Esophagus squamous epithelium (tissue), 5 donors: Measurements from ENCODE around the gene BFAR. TPM values are rescaled to one million over a fixed set of nuclear protein-coding genes. Genes with fewer than 3 reads are reported as not detected.

Experiments
- DNase-seq: peaks from one replicate; lab custom pipeline; 2025; lab: John Stamatoyannopoulos, UW
- H3K27ac ChIP-seq, 4 donors: fragments of 200-600 bp; sonication (generic); one replicate each; pipeline ENCODE4 v1.5.1; 2016 to 2019; ENCODE audit warnings: mild to moderate bottlenecking in 1 of 4
- H3K27me3 ChIP-seq, 4 donors: fragments of 200-600 bp; sonication (generic); 1 replicate in 3 of 4; 2 replicates in 1 of 4; pipeline versions ENCODE4 v1.5.1 to v1.6.0; 2017 to 2021; ENCODE audit warnings: antibody characterized with exemption in 1 of 4
- H3K36me3 ChIP-seq, 3 donors: fragments of 200-600 bp; sonication (generic); one replicate each; pipeline ENCODE4 v1.5.1; 2016 to 2019
- H3K4me1 ChIP-seq, 3 donors: fragments of 200-600 bp; sonication (generic); one replicate each; pipeline ENCODE4 v1.5.1; 2017 to 2019
- H3K4me3 ChIP-seq, 4 donors: fragments of 200-600 bp; sonication (generic); 1 replicate in 3 of 4; 2 replicates in 1 of 4; pipeline ENCODE4 v1.5.1; 2016 to 2019; ENCODE audit warnings: mild to moderate bottlenecking in 2 of 4, moderate library complexity in 1 of 4
- H3K9me3 ChIP-seq, 3 donors: fragments of 200-600 bp; sonication (generic); one replicate each; pipeline ENCODE4 v1.5.1; 2016 to 2019
- CTCF ChIP-seq, 6 experiments: fragments of 450-650 bp in 4 of 6; fragments of 200-600 bp in 2 of 6; sonication (generic) in 2 of 6; IDR thresholded peaks; one replicate each; pipeline ENCODE4 v1.5.1; 2016 to 2019; ENCODE audit warnings: antibody characterized with exemption in 6 of 6, mild to moderate bottlenecking in 4 of 6, moderate library complexity in 4 of 6
- POLR2A ChIP-seq, 4 donors: fragments of 450-650 bp; IDR thresholded peaks; one replicate each; pipeline ENCODE4 v1.6.1; 2017; ENCODE audit warnings: antibody characterized with exemption in 4 of 4, mild to moderate bottlenecking in 4 of 4, moderate library complexity in 3 of 4
- WGBS, 2 donors: methylation state at CpG; one replicate each; pipeline ENCODE4 v1.1.5; 2018; 5-methylcytosine and 5-hydroxymethylcytosine counted together
- intact Hi-C: fragments of 100-400 bp; cut with DNase I; formaldehyde crosslinking; loops from one replicate; pipeline ENCODE4 v1.15.0; 2022
- total RNA-seq, 4 donors: library from RNA; depleted of rRNA; stranded (reverse); fragments of >200 nt; gene quantifications; one replicate each; pipeline ENCODE4 v1.1.0, GENCODE V29; 2016
- donor health status: DM: yes; HTN: yes; CAD: no.

BFAR gene
- total RNA-seq, 4 donors from 2014 or later: 15.1 to 40.4 (median 22.9) TPM

GRCh38 chr16:14611660-14612059 is 21.1 kb upstream of the BFAR start:
- peaks cover 11 to 99% (median 11%) of the 10 kb centered on the region in 3 donors for H3K36me3 ChIP-seq
- 93 to 96% methylated on average over 7 to 14 of the region's 14 CpGs for WGBS, 2 donors
- intact Hi-C loops: no loop called here
- no peak overlapping the region for H3K27ac ChIP-seq
- H3K4me3 ChIP-seq: no peak overlapping the region
- no peaks in the 10 kb centered on the region for H3K9me3 ChIP-seq
- TF ChIP-seq POLR2A (IDR thresholded peaks at IDR 0.05) (no peak), CTCF (IDR thresholded peaks at IDR 0.05) (no peak)
- no peaks in the 10 kb centered on the region for H3K27me3 ChIP-seq
- no peak for DNase-seq
- H3K4me1 ChIP-seq: no peaks in the 10 kb centered on the region

DNA sequence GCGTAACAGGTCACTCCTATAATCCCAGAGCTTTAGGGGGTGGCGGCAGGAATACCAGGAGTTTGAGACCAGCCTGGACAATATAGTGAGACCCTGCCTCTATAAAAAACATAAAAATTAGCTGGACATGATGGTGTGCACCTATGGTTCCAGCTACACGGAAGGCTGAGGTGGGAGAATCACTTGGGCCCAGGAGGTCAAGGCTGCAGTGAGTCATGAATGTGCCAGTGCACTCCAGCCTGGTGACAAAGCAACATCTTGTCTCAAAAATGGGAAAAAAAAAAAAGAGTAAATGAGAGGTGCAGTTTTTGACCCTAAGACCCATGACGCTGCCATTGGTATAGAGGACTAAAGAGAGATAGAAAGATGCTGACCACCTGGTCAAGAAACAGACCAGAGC is 18.8 kb upstream of the BFAR start:
- H3K4me3 ChIP-seq: no peak overlapping the region
- no peaks in the 10 kb centered on the region for H3K4me1 ChIP-seq
- H3K9me3 ChIP-seq: no peaks in the 10 kb centered on the region
- 95 to 98% methylated on average over 4 of the region's 4 CpGs for WGBS, 2 donors
- H3K36me3 ChIP-seq: peaks cover 5 to 99% (median 6%) of the 10 kb centered on the region in 3 donors
- DNase-seq: no peak
- no peaks in the 10 kb centered on the region for H3K27me3 ChIP-seq
- intact Hi-C loops: no loop called here
- TF ChIP-seq POLR2A (IDR thresholded peaks at IDR 0.05) (no peak), CTCF (IDR thresholded peaks at IDR 0.05) (no peak)
- H3K27ac ChIP-seq: no peak overlapping the region

GRCh38 chr16:14616280-14616679 is 16.5 kb upstream of the BFAR start:
- Histone ChIP-seq H3K9me3 (no peaks in the 10 kb centered on the region), H3K36me3 (peaks cover under 1 to 99% (median 5%) of the 10 kb centered on the region in 3 donors), H3K4me3 (no peak overlapping the region), H3K4me1 (no peaks in the 10 kb centered on the region), H3K27ac (no peak overlapping the region), H3K27me3 (no peaks in the 10 kb centered on the region)
- WGBS, 2 donors: 91 to 92% methylated on average over 4 of the region's 4 CpGs
- no peak for DNase-seq
- no peak for TF ChIP-seq POLR2A (IDR thresholded peaks at IDR 0.05)
- no peak for TF ChIP-seq CTCF (IDR thresholded peaks at IDR 0.05)
- intact Hi-C loops: no loop called here

DNA sequence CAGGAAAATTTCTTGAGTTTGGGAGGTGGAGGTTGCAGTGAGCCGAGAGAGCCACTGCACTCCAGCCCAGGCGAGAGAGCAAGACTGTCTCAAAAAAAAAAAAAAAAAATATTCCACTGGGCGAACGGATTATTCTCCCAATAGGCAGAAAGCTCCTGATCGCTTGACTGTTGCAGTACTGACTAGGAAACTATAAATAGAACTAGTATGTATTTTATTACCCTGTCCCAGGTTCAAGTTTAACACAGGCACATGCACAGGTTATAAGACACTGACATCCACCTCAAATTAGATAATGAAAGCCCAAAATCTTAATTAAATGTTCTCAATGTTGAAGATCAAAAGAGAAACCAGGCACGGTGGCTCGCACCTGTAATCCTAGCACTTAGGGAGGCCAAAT is 14.2 kb upstream of the BFAR start:
- TF ChIP-seq POLR2A (IDR thresholded peaks at IDR 0.05) (no peak), CTCF (IDR thresholded peaks at IDR 0.05) (no peak)
- Histone ChIP-seq H3K27me3 (no peaks in the 10 kb centered on the region), H3K36me3 (peaks cover 5 to 99% (median 9%) of the 10 kb centered on the region in 3 donors), H3K27ac (no peak overlapping the region), H3K9me3 (no peaks in the 10 kb centered on the region), H3K4me3 (no peak overlapping the region), H3K4me1 (no peaks in the 10 kb centered on the region)
- 89 to 95% methylated on average over 6 to 7 of the region's 7 CpGs for WGBS, 2 donors
- intact Hi-C loops: no loop called here
- DNase-seq: no peak

DNA sequence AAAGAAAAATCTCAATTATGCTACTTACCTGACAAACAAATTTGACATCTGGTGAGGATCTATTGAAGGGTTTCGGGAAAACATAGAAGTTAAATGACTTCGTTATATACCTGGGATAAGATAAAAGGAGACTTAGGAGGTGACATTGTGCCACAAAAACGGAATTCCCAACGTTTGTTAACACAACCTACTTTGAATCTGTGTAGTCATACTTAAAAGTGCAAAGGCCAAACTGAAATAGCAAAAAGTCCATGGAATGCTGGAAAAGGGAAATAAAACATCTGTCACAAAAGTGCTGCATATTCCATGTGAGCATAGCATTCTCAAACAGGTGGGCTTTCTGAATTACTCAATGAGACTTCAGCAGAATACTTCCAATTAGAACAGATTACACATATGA is 5.7 kb upstream of the BFAR start:
- peaks cover 0 to 66% (median 5%) of the 10 kb centered on the region in 3 donors for H3K36me3 ChIP-seq

More for the DNA sequence above, 5.7 kb upstream of the BFAR start:
- Histone ChIP-seq H3K27ac (no peak overlapping the region), H3K27me3 (no peaks in the 10 kb centered on the region), H3K4me3 (no peak overlapping the region), H3K9me3 (no peaks in the 10 kb centered on the region), H3K4me1 (peaks cover 0 to 37% (median 23%) of the 10 kb centered on the region in 3 donors)
- intact Hi-C loops: no loop called here
- TF ChIP-seq POLR2A (IDR thresholded peaks at IDR 0.05): no peak
- no peak for TF ChIP-seq CTCF (IDR thresholded peaks at IDR 0.05)
- 90 to 94% methylated on average over 4 of the region's 4 CpGs for WGBS, 2 donors
- DNase-seq: no peak
